ENCODE data around the gene CAMK2A.

Gene CAMK2A

DNA sequence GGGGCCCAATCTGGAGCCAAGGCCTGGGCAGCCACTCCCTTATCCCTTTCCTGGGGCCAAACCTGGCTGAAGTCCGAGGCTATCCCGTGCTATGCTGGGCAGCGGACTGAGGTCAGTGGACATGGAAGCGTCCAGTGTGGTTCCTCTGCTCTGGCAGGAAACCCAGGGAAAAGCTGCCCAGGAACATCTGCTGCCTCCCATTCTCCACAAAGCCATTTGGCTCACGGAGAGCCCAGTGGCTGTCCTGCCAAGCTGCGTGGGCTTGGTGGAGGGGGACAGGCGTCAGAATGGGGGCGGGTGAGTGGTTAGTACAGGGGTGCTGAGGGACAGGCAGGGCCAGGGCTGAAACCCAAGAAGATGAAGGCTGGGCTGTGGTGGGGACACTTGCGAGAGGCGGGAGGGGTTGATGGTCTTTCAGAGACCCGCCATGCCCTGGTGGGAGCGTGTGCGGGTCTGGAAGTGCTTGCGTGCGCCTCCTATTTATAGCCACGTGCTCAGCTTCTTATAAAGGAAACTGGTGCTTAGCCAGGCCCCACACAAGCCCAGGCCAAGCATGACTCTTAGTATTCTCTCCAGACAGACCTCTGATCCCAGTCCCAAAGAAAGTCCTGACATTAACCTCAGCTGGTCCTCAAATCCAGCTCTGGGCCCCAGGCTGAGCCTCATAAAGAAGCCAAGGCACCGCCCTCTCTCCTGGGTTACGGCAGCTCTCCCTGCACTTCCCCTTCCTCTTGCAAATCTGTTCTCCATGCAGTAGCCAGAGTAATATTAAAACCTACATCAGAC lies 109.1 kb downstream of the CAMK2A start:
- DNase-seq, result no peak

DNA sequence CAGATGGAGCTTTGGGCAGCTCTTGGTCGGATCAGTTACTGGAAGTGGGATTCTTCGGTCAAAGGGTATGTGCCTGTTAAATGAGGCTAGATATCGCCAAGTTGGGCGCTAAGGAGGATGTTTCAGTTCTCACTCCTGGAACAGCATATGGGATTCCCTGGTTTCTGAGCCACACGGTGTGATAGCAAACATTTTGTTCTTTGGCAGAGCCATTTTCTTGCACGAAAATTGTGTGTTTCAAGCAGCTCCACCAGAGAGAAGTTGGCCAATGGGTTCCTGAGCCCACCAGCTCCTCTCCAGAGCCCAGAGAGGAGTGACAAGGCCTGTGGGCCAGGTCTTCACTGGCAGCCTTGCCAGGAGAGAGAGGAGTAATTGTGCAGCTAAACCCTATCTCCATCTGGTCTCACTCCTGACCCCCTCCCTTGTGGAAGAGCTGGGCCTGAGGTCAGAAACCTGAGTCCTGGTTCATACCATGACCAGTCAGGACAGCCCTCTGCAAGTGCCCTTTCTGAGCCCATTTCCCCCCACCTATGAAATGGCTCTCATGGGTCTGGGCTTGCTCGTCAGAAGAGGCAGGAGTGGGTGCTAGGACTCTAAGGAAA lies 110.5 kb downstream of the CAMK2A start:
- DNase-seq, result no peak

DNA sequence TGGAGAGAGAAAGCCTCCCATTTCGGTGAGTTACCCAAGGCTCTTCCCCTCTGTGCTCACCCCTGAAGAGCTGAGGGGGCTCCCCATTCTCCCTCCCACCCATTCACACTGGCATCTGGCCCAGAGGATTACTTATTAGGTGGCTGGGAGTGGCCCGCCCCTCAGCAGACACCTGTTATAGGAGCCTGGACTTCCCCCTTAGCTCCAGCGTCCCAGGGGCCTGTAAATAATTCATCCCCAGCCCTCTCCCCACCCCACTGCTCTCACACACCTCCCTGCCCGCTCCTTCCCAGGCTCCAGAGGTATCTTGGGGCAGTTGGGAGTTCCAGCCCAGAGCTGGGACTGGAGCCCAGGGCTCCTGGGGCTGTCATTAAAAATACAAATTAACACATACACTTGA lies 111.3 kb downstream of the CAMK2A start:
- DNase-seq, result no peak

DNA sequence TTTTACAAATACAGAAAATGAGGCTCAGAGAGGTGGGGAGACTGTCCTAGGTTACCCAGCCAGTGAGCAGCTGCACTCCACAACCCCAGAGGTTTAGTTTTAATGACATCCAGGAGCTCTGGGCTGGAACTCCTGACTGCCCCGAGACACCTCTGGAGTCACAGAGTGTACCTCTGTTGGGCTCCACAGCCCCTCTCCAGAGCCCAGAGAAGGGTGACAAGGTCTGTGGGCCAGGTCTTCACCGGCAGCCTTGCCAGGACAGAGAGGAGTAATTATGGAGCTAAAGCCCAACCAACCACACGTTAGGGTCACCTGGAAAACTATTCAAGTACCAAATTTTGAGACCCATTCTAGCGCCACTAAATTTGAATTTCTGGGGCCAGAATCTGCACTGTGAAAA lies 111.9 kb downstream of the CAMK2A start:
- no peak for DNase-seq

DNA sequence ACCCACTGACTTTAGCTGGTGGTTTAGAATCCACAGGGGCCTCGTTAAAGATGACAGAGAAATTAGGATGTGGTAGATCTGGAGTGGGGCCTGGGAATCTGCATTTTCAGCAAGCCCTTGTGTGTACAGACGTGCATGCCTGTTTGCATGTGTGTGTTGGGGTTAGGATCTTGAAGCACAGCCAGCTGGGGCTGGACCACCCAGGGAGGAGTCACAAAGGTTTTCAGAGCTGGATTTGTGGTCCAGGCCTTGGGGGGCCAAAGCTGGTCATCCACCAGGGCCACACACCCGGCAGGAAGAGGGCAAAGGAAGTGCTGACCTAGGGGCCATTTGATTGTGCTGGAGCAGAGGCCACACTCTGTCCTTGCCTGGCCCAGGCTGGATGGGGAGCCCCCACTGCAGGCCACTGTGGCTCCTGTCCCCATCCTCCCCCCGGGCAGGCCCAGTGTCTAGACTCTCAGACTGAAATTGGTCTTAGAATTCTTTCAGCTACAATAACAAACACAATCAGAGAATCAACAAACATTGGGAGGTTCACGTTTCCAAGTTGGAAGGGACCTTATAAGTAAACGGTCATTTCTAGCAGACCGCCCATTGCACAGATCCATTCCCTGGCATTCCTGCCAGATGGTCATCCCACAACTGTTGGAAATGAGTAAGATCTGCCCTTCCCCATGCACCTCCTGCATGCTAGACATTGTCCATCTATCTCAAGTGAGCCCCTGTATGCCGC lies 112.7 kb downstream of the CAMK2A start:
- DNase-seq, result no peak

DNA sequence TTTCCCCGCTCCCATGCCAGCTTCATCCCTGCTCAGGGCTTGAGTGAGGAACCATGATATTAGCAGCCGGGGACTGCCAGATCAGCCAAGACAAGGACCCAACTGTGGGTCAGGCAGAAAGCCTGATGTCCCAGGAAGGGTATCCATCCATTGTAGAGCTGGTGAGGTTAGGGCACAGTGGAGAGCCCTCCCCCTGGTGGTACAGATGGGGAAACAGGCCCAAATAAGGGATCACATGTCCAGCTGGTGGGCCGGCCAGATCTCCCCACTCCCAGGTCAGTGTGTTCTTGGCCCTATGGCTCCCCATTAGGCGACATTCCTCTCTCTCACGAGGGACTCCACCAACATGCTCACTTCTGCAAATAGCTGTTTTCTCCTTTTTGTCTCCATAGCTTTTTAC lies 114.0 kb downstream of the CAMK2A start:
- no peak for DNase-seq

DNA sequence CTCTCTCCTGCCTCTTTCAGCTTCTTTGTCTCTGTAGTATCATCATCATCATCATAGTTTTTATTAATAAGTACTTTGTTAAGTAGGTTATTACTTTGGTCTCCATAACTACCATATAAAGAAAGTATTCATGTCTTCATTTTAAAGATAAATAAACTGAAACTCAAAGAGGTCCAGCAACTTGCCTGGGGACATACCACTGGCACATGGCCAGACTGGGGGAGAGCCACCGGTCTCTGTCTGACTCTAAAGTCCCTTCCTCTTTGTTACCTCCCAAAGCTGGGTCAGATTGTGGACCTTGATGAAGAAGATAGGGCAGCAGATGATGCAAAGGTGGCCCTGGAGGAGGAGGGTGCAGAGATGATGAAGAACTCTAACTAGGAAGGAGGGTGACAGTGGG lies 114.5 kb downstream of the CAMK2A start:
- no peak for DNase-seq

DNA sequence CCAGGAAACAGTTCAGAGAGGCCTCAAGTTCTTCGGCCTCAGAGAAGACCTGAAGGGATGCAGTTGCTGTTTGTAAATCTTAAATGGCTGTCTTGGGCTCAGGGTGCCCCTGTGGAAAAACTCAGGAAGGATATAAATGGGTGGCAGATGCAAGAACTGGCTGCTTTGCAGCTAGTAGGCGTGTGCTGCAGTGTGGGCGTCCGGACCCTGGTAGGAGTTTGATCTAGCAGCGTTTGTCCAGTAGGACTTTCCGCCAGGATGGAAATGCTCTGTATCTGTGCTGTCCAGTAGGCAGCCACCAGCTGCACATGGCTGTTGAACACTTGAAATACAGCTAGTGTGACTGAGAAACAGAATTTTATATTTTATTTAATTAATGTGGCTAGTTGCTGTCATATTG lies 115.3 kb downstream of the CAMK2A start:
- DNase-seq, result no peak

DNA sequence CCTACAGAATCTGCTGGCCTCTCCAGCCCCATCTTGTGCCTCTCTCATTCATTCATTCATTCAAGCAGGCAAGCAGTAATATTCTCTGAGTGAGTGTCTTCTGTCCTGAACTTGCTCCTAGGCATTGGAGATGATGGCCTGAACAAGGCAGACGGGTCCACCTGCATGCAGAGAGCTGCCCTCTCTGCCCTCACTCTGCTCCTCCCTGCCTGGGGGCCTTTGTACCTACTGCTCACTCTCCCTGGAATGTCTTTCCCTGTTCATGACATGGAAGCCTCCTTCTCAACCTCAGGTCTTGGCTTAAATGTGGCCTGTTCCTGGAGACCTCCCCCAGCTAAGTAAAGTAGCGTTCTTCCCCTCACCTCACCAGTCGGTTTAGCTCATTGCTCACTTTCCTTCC lies 116.4 kb downstream of the CAMK2A start:
- DNase-seq, result no peak

DNA sequence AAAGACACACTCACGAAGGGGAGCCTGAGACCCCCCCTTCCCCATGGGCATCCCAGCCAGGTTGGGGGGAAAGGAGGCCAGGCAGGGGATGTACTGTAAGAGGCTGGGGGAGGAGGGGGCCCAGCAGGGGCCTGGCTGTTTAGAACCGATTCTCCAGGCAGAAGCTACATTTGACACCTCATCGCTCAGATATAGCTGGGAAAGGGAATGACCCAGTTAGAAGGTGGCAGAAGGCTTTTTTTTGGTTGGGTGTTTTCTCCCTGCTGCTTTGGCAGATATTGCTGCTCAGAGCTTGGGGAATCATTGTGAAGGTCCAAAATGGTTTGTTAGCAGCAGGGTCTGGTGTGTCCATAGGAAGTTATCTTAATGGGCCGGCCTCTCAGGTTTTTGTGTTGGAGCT lies 117.0 kb downstream of the CAMK2A start:
- DNase-seq, result no peak

DNA sequence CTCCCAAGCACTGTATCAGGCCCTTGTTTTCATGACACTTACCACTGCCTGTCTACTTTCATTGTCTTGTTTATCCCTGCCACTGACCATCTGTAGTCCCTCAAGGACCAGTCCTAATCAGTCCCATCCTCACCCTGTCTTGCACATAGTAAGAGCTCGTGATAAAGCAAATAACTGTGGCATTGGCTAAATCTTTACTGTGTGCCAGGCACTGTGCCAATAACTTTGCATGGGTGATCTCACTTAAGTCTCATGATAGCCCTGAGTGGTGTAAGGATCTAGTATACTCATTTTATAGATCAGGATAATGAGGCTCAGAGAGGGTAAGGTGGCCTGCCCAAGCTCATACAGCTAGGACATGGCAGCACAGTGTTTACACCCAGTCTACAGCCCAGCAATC lies 117.4 kb downstream of the CAMK2A start:
- no peak for DNase-seq
